Osteoblast (primary cell): Measurements from ENCODE around the gene CCDC102A. TPM values are rescaled to one million over a fixed set of nuclear protein-coding genes. Genes with fewer than 3 reads are reported as not detected.

Source experiments
- DNase-seq: peaks from one replicate; pipeline ENCODE4 v3.0.0; 2011; ENCODE audit warnings: low spot score, mixed read lengths; ENCODE audit not compliant: insufficient read length; ENCODE audit errors: missing footprints
- H2AFZ ChIP-seq: 2 replicates; pipeline ENCODE4 v1.6.0; 2011; ENCODE audit warnings: mild to moderate bottlenecking, low read length
- H3K27ac ChIP-seq: 2 replicates; pipeline ENCODE4 v1.5.1; 2011; ENCODE audit warnings: mild to moderate bottlenecking, low read depth, low read length, moderate library complexity
- H3K27me3 ChIP-seq: 2 replicates; pipeline ENCODE4 v1.6.0; 2012; ENCODE audit warnings: mild to moderate bottlenecking, control low read depth, inconsistent platforms, low read length, moderate library complexity; ENCODE audit not compliant: insufficient read depth
- H3K36me3 ChIP-seq: 2 replicates; pipeline ENCODE4 v1.5.1; 2011; ENCODE audit warnings: mild to moderate bottlenecking, low read length, control low read depth, moderate library complexity; ENCODE audit not compliant: insufficient read depth
- H3K4me1 ChIP-seq: 2 replicates; pipeline ENCODE4 v1.5.1; 2011; ENCODE audit warnings: mild to moderate bottlenecking, low read length, control low read depth, moderate library complexity; ENCODE audit not compliant: insufficient read depth
- H3K4me2 ChIP-seq: 2 replicates; pipeline ENCODE4 v1.6.0; 2011; ENCODE audit warnings: mild to moderate bottlenecking, low read length; ENCODE audit not compliant: insufficient read depth
- H3K4me3 ChIP-seq: fragments of 200-600 bp; sonication (generic); 3 replicates; pipeline ENCODE4 v1.5.1; 2012; ENCODE audit warnings: mild to moderate bottlenecking, low read length, inconsistent platforms; ENCODE audit not compliant: insufficient read depth
- H3K79me2 ChIP-seq: 2 replicates; pipeline ENCODE4 v1.6.0; 2012; ENCODE audit warnings: mild to moderate bottlenecking, low read length, control low read depth, inconsistent platforms; ENCODE audit not compliant: insufficient read depth
- H3K9me3 ChIP-seq: 2 replicates; pipeline ENCODE4 v1.5.1; 2011; ENCODE audit warnings: low read depth, low read length, control low read depth
- H4K20me1 ChIP-seq: 2 replicates; pipeline ENCODE4 v1.6.0; 2012; ENCODE audit warnings: mild to moderate bottlenecking, low read length, control low read depth; ENCODE audit not compliant: insufficient read depth
- total RNA-seq: library from RNA; depleted of rRNA; stranded (reverse); fragments of >200 nt; gene quantifications from 2 replicates; pipeline ENCODE4 v1.2.3, GENCODE V29; 2012
- TF ChIP-seq, protein P1 (sequence below): IDR thresholded peaks from 2 replicates; pipeline ENCODE4 v1.5.1; 2011; ENCODE audit warnings: mild to moderate bottlenecking, low read depth, low read length, moderate library complexity; ENCODE audit errors: extremely low read depth

CCDC102A gene
- total RNA-seq, 1 donor: 9.8 TPM

- TF ChIP-seq, protein P1, sequence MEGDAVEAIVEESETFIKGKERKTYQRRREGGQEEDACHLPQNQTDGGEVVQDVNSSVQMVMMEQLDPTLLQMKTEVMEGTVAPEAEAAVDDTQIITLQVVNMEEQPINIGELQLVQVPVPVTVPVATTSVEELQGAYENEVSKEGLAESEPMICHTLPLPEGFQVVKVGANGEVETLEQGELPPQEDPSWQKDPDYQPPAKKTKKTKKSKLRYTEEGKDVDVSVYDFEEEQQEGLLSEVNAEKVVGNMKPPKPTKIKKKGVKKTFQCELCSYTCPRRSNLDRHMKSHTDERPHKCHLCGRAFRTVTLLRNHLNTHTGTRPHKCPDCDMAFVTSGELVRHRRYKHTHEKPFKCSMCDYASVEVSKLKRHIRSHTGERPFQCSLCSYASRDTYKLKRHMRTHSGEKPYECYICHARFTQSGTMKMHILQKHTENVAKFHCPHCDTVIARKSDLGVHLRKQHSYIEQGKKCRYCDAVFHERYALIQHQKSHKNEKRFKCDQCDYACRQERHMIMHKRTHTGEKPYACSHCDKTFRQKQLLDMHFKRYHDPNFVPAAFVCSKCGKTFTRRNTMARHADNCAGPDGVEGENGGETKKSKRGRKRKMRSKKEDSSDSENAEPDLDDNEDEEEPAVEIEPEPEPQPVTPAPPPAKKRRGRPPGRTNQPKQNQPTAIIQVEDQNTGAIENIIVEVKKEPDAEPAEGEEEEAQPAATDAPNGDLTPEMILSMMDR: no peak
- H4K20me1 ChIP-seq: peaks cover 6% of the 10 kb centered on the region
- no peak overlapping the region for H3K4me2 ChIP-seq
- peak; percentile 68 for DNase-seq
- peaks cover 22% of the 10 kb centered on the region for H3K4me1 ChIP-seq
- no peak overlapping the region for H2AFZ ChIP-seq
- H3K27ac ChIP-seq: no peak overlapping the region
- H3K36me3 ChIP-seq: no peaks in the 10 kb centered on the region
- no peak overlapping the region for H3K4me3 ChIP-seq
- no peaks in the 10 kb centered on the region for H3K9me3 ChIP-seq
- H3K27me3 ChIP-seq: peaks cover 11% of the 10 kb centered on the region
- H3K79me2 ChIP-seq: peaks cover 8% of the 10 kb centered on the region
Observed at GRCh38 chr16:57533431-57534336, 2.7 kb downstream of the CCDC102A start.

DNA sequence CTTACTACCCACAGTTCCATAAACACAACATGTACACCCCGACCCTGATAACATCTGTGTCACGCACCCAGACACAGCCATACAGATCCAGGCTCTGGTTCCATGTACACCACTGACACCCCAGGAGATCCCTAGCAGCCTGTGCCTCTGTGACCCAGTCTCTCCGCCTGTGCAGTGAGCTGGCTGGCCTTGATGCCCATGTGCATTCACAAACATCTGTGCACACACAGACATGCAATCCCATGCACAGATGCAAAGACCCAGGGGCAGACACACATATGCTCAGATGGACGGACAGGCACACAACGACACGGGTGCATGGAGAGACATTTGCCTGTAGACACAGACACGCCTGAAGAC, 4.1 kb downstream of the CCDC102A start:
- no peak overlapping the region for H2AFZ ChIP-seq
- H3K4me2 ChIP-seq: no peak overlapping the region
- H4K20me1 ChIP-seq: peaks cover 6% of the 10 kb centered on the region
- H3K4me3 ChIP-seq: no peak overlapping the region
- H3K36me3 ChIP-seq: no peaks in the 10 kb centered on the region
- H3K27me3 ChIP-seq: peaks cover 4% of the 10 kb centered on the region
- DNase-seq: no peak
- H3K4me1 ChIP-seq: peaks cover 22% of the 10 kb centered on the region
- peaks cover 8% of the 10 kb centered on the region for H3K79me2 ChIP-seq
- TF ChIP-seq, protein P1: no peak
- no peak overlapping the region for H3K27ac ChIP-seq
- no peaks in the 10 kb centered on the region for H3K9me3 ChIP-seq

- peak; percentile 70 for DNase-seq
- Histone ChIP-seq H3K4me2 (no peak overlapping the region), H4K20me1 (peaks cover 6% of the 10 kb centered on the region), H3K79me2 (peaks cover 8% of the 10 kb centered on the region), H3K36me3 (no peaks in the 10 kb centered on the region), H3K27me3 (peaks cover under 1% of the 10 kb centered on the region), H3K27ac (no peak overlapping the region), H3K9me3 (no peaks in the 10 kb centered on the region), H3K4me1 (peaks cover 17% of the 10 kb centered on the region), H3K4me3 (no peak overlapping the region), H2AFZ (no peak overlapping the region)
- TF ChIP-seq, protein P1: no peak
Observed at GRCh38 chr16:57531635-57532265, 4.6 kb downstream of the CCDC102A start.

GRCh38 chr16:57531253-57531575, 5.2 kb downstream of the CCDC102A start:
- no peak overlapping the region for H3K4me3 ChIP-seq
- H3K27me3 ChIP-seq: no peaks in the 10 kb centered on the region
- H3K79me2 ChIP-seq: peaks cover 8% of the 10 kb centered on the region
- H3K9me3 ChIP-seq: no peaks in the 10 kb centered on the region
- no peaks in the 10 kb centered on the region for H3K36me3 ChIP-seq
- no peak overlapping the region for H3K4me2 ChIP-seq
- peaks cover 6% of the 10 kb centered on the region for H4K20me1 ChIP-seq
- TF ChIP-seq, protein P1: no peak
- DNase-seq: no peak
- H3K27ac ChIP-seq: no peak overlapping the region
- H2AFZ ChIP-seq: no peak overlapping the region
- peaks cover 14% of the 10 kb centered on the region for H3K4me1 ChIP-seq
